Esophagus muscularis mucosa (tissue), 4 donors: Measurements from ENCODE around the gene TAOK2. TPM values are rescaled to one million over a fixed set of nuclear protein-coding genes. Genes with fewer than 3 reads are reported as not detected.

ENCODE experiments used
- DNase-seq: peaks from one replicate; pipeline ENCODE4 v3.0.0-alpha.2; 2017; ENCODE audit errors: extremely low spot score
- H3K27ac ChIP-seq, 4 donors: fragments of 200-600 bp; sonication (generic); replicated peaks in 1 of 4; 1 replicate in 3 of 4; 2 replicates in 1 of 4; pipeline ENCODE4 v1.5.1; 2016 to 2019; ENCODE audit warnings: mild to moderate bottlenecking in 1 of 4
- H3K27me3 ChIP-seq, 4 donors: fragments of 200-600 bp; sonication (generic); one replicate each; pipeline versions ENCODE4 v1.5.1 to v1.6.0; 2016 to 2019
- H3K36me3 ChIP-seq, 4 donors: fragments of 200-600 bp; sonication (generic); one replicate each; pipeline ENCODE4 v1.5.1; 2016 to 2019
- H3K4me1 ChIP-seq, 4 donors: fragments of 200-600 bp; sonication (generic); one replicate each; pipeline ENCODE4 v1.5.1; 2016 to 2019
- H3K4me3 ChIP-seq, 4 donors: fragments of 200-600 bp; sonication (generic); 1 replicate in 2 of 4; 2 replicates in 2 of 4; pipeline ENCODE4 v1.5.1; 2016 to 2019; ENCODE audit warnings: mild to moderate bottlenecking in 4 of 4, moderate library complexity in 1 of 4
- H3K9me3 ChIP-seq, 4 donors: fragments of 200-600 bp; sonication (generic); 1 replicate in 3 of 4; 2 replicates in 1 of 4; pipeline ENCODE4 v1.5.1; 2016 to 2019
- CTCF ChIP-seq, 3 experiments: fragments of 200-600 bp in 2 of 3; fragments of 450-650 bp in 1 of 3; sonication (generic) in 2 of 3; IDR thresholded peaks; one replicate each; pipeline ENCODE4 v1.5.1; 2017 to 2019; ENCODE audit warnings: antibody characterized with exemption in 3 of 3, mild to moderate bottlenecking in 2 of 3, moderate library complexity in 1 of 3
- EP300 ChIP-seq: sonication (generic); formaldehyde crosslinking; IDR thresholded peaks from one replicate; pipeline ENCODE4 v1.6.1; 2017; ENCODE audit warnings: antibody characterized with exemption
- POLR2A ChIP-seq: fragments of 450-650 bp; IDR thresholded peaks from one replicate; pipeline ENCODE4 v1.6.1; 2017; ENCODE audit warnings: antibody characterized with exemption, moderate library complexity, mild to moderate bottlenecking, low read depth
- POLR2AphosphoS5 ChIP-seq, 2 donors: sonication (generic); formaldehyde crosslinking; IDR thresholded peaks; one replicate each; pipeline ENCODE4 v1.6.1; 2017; ENCODE audit warnings: antibody characterized with exemption in 2 of 2
- WGBS: methylation state at CpG from one replicate; pipeline ENCODE4 v1.1.5; 2018; 5-methylcytosine and 5-hydroxymethylcytosine counted together
- intact Hi-C: fragments of 100-400 bp; cut with DNase I; formaldehyde crosslinking; loops from one replicate; pipeline ENCODE4 v1.15.1; 2023
- total RNA-seq, 4 donors: library from RNA; depleted of rRNA; stranded (reverse); fragments of >200 nt; gene quantifications; one replicate each; pipeline versions ENCODE4 v1.1.0 to v1.2.1, GENCODE V29; 2016

Gene TAOK2
- total RNA-seq, 4 donors from 2014 or later: 40.9 to 63.6 (median 51.4) TPM

- DNase-seq: no peak
- Histone ChIP-seq H3K36me3 (peaks cover 52 to 57% (median 54%) of the 10 kb centered on the region in 4 donors), H3K27ac (peak overlapping the region in 2 of 4 donors; percentile 58 to 88), H3K4me1 (peaks cover 39 to 51% (median 44%) of the 10 kb centered on the region in 4 donors), H3K9me3 (no peaks in the 10 kb centered on the region), H3K4me3 (peak overlapping the region in 1 of 4 donors; percentile 24), H3K27me3 (no peaks in the 10 kb centered on the region)
- intact Hi-C loops: no loop called here
- 96% methylated on average over 9 of the region's 9 CpGs for WGBS
- TF ChIP-seq EP300 (no peak), POLR2AphosphoS5 (IDR thresholded peaks at IDR 0.05) (no peak), POLR2A (no peak), CTCF (IDR thresholded peaks at IDR 0.05) (no peak)
Observed at GRCh38 chr16:29978081-29978480, 4.4 kb downstream of the TAOK2 start.

DNA sequence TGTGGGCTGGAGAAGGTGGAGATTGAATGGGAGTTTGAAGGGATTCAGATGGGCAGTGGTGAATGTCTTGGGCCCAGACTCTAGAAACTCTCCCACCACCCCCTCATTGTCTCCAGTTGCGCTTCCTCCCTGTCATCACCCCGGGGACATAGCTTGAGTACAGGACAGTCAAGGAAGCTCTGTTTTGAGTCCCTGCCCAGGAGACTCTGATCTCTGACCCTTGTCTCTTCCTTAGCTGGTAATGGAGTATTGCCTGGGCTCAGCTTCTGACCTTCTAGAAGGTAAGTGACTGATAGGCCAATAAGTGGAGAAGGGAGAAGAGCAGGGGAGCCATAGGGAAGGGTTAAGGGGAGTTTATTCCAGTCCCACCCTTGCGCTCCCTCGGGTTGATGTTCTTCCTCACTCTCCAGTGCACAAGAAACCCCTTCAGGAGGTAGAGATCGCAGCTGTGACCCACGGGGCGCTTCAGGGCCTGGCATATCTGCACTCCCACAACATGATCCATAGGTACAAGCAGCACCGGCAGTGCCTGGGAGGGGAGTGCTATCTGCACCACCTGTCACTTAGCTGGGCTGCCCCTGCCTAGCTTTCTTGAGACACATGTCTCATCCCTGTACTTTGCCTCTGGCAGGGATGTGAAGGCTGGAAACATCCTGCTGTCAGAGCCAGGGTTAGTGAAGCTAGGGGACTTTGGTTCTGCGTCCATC, 5.0 kb downstream of the TAOK2 start:
- TF ChIP-seq POLR2A: no peak
- TF ChIP-seq EP300: no peak
- TF ChIP-seq POLR2AphosphoS5 (IDR thresholded peaks at IDR 0.05): no peak
- no peak for TF ChIP-seq CTCF (IDR thresholded peaks at IDR 0.05)
- Histone ChIP-seq H3K27me3 (no peaks in the 10 kb centered on the region), H3K36me3 (peaks cover 57 to 64% (median 60%) of the 10 kb centered on the region in 4 donors), H3K9me3 (no peaks in the 10 kb centered on the region), H3K27ac (no peak overlapping the region), H3K4me3 (no peak overlapping the region), H3K4me1 (peaks cover 36 to 48% (median 42%) of the 10 kb centered on the region in 4 donors)
- DNase-seq: no peak
- WGBS: 90% methylated on average over 9 of the region's 9 CpGs
- intact Hi-C loops: no loop called here

GRCh38 chr16:29982560-29983419, 9.1 kb downstream of the TAOK2 start:
- no peak overlapping the region for H3K27ac ChIP-seq
- no peaks in the 10 kb centered on the region for H3K9me3 ChIP-seq
- DNase-seq: no peak
- no peaks in the 10 kb centered on the region for H3K27me3 ChIP-seq
- peaks cover 0 to 12% (median 9%) of the 10 kb centered on the region in 4 donors for H3K4me1 ChIP-seq
- WGBS: 88% methylated on average over 21 of the region's 24 CpGs
- TF ChIP-seq POLR2A: no peak
- TF ChIP-seq CTCF (IDR thresholded peaks at IDR 0.05): no peak
- no peak for TF ChIP-seq EP300
- no peak for TF ChIP-seq POLR2AphosphoS5 (IDR thresholded peaks at IDR 0.05)
- H3K4me3 ChIP-seq: no peak overlapping the region
- peaks cover 94 to 100% (median 100%) of the 10 kb centered on the region in 4 donors for H3K36me3 ChIP-seq
- intact Hi-C loops: no loop called here

- TF ChIP-seq POLR2A: no peak
- TF ChIP-seq CTCF (IDR thresholded peaks at IDR 0.05): no peak
- no peak for TF ChIP-seq EP300
- no peak for TF ChIP-seq POLR2AphosphoS5 (IDR thresholded peaks at IDR 0.05)
- peaks cover 92 to 100% (median 100%) of the 10 kb centered on the region in 4 donors for H3K36me3 ChIP-seq
- DNase-seq: no peak
Observed at GRCh38 chr16:29983420-29984136, 9.9 kb downstream of the TAOK2 start.

More at GRCh38 chr16:29983420-29984136, 9.9 kb downstream of the TAOK2 start:
- Histone ChIP-seq H3K27me3 (no peaks in the 10 kb centered on the region), H3K9me3 (no peaks in the 10 kb centered on the region), H3K4me3 (no peak overlapping the region), H3K27ac (no peak overlapping the region), H3K4me1 (peaks cover 0 to 5% (median 2%) of the 10 kb centered on the region in 4 donors)
- WGBS: 80% methylated on average over 11 of the region's 12 CpGs
- intact Hi-C loops: no loop called here
